Vagina (tissue), 2 donors: ENCODE data around the gene MSX2. TPM values are rescaled to one million over a fixed set of nuclear protein-coding genes. Genes with fewer than 3 reads are reported as not detected.

Source experiments
- DNase-seq, 2 donors: peaks; one replicate each; pipeline ENCODE4 v3.0.0-alpha.2; 2017; ENCODE audit errors: extremely low spot score in 2 of 2
- H3K27ac ChIP-seq: fragments of 200-600 bp; sonication (generic); one replicate; pipeline ENCODE4 v1.5.1; 2019
- H3K27me3 ChIP-seq: fragments of 200-600 bp; sonication (generic); one replicate; pipeline ENCODE4 v1.5.1; 2019
- H3K36me3 ChIP-seq, 2 donors: fragments of 200-600 bp; sonication (generic); one replicate each; pipeline ENCODE4 v1.5.1; 2017 to 2019
- H3K4me1 ChIP-seq: fragments of 200-600 bp; sonication (generic); one replicate; pipeline ENCODE4 v1.5.1; 2019
- H3K4me3 ChIP-seq, 2 donors: fragments of 200-600 bp; sonication (generic); 1 replicate in 1 of 2; 2 replicates in 1 of 2; pipeline ENCODE4 v1.5.1; 2016 to 2019
- H3K9me3 ChIP-seq: fragments of 200-600 bp; sonication (generic); one replicate; pipeline ENCODE4 v1.5.1; 2019
- POLR2A ChIP-seq, 2 donors: fragments of 450-650 bp; IDR thresholded peaks; one replicate each; pipeline ENCODE4 v1.6.1; 2017; ENCODE audit warnings: antibody characterized with exemption in 2 of 2, mild to moderate bottlenecking in 2 of 2, moderate library complexity in 2 of 2
- POLR2AphosphoS5 ChIP-seq, 2 donors: sonication (generic); formaldehyde crosslinking; IDR thresholded peaks; one replicate each; pipeline ENCODE4 v1.9.0; 2017; ENCODE audit warnings: antibody characterized with exemption in 2 of 2, mild to moderate bottlenecking in 2 of 2, low read depth in 1 of 2; ENCODE audit not compliant: insufficient read depth in 1 of 2
- intact Hi-C: fragments of 100-400 bp; cut with DNase I; formaldehyde crosslinking; loops from one replicate; pipeline ENCODE4 v1.15.1; 2023
- total RNA-seq: library from RNA; depleted of rRNA; stranded (reverse); fragments of >200 nt; gene quantifications from one replicate; pipeline ENCODE4 v1.2.3, GENCODE V29; 2016
- TF ChIP-seq, protein P1 (sequence below), 3 experiments: fragments of 450-650 bp in 2 of 3; fragments of 200-600 bp in 1 of 3; sonication (generic) in 1 of 3; IDR thresholded peaks; one replicate each; pipeline ENCODE4 v1.5.1; 2017 to 2019; ENCODE audit warnings: antibody characterized with exemption in 3 of 3, mild to moderate bottlenecking in 2 of 3, moderate library complexity in 2 of 3

MSX2 gene
- total RNA-seq, 1 donor from 2014 or later: 1.2 TPM

DNA sequence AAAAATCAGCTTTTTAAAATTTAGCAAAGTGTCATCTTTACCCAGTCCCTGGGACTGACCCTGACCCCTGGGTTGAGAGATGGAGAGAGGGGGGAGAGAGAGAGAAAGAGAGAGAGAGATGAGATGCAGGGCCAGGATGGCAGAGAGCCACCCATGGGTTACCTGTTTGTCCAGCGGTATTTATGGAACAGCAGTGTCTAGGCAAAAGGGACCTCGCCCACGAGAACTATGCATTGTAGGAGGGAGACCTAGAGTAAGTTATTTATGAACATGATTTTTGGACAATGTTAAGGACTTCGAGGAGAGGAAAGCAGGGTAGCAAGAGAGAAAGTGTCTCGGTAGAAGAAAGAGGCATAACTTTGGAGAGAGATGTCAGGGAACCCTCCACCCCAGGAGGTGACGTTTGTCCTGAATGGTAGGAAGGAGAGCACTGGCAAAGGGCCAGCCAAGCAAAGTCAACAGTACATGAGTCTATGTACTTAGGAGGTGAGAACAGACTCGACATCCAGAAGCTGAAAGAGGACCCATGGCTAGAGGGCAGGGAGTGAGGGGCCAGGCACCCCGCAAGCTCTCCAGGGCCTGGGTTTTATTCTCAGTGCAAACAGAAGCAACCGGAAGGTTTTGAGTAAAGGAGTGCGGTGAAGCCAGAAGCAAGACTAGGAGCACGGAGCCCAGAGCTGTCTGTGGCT, 30.5 kb upstream of the MSX2 start:
- no peak for TF ChIP-seq POLR2A (IDR thresholded peaks at IDR 0.05)
- TF ChIP-seq, protein P1, sequence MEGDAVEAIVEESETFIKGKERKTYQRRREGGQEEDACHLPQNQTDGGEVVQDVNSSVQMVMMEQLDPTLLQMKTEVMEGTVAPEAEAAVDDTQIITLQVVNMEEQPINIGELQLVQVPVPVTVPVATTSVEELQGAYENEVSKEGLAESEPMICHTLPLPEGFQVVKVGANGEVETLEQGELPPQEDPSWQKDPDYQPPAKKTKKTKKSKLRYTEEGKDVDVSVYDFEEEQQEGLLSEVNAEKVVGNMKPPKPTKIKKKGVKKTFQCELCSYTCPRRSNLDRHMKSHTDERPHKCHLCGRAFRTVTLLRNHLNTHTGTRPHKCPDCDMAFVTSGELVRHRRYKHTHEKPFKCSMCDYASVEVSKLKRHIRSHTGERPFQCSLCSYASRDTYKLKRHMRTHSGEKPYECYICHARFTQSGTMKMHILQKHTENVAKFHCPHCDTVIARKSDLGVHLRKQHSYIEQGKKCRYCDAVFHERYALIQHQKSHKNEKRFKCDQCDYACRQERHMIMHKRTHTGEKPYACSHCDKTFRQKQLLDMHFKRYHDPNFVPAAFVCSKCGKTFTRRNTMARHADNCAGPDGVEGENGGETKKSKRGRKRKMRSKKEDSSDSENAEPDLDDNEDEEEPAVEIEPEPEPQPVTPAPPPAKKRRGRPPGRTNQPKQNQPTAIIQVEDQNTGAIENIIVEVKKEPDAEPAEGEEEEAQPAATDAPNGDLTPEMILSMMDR (IDR thresholded peaks at IDR 0.05): no peak
- no peak for TF ChIP-seq POLR2AphosphoS5 (IDR thresholded peaks at IDR 0.05; ENCODE audit: insufficient read depth in 1 of 2, low read depth in 1 of 2)
- intact Hi-C loops: no loop called here
- no peaks in the 10 kb centered on the region for H3K9me3 ChIP-seq
- no peak overlapping the region for H3K27ac ChIP-seq
- peaks cover 4% of the 10 kb centered on the region for H3K27me3 ChIP-seq
- H3K4me1 ChIP-seq: no peaks in the 10 kb centered on the region
- no peaks in the 10 kb centered on the region for H3K36me3 ChIP-seq
- no peak overlapping the region for H3K4me3 ChIP-seq
- no peak for DNase-seq

DNA sequence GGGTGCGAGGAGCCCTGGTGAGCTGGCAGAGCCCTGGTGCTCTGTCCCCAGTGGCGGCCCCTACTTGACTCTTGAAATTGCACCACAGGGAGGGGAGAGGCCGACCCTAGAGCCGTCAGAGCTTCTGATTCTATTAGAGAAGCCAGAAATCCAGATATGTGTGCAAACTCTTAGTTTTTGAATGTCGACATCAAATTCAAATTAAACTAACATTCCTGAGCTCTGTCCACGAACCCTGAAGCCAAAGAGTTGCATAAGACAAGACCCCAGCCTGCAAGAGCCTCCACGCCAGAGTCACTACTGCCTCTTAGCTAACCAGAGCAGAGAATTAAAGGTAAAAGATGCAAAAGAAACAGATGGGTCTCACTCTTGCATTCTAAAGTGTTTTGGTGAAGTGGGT, 29.8 kb upstream of the MSX2 start:
- Histone ChIP-seq H3K4me3 (no peak overlapping the region), H3K36me3 (no peaks in the 10 kb centered on the region), H3K4me1 (no peaks in the 10 kb centered on the region), H3K27ac (no peak overlapping the region), H3K9me3 (no peaks in the 10 kb centered on the region), H3K27me3 (no peaks in the 10 kb centered on the region)
- DNase-seq: no peak
- intact Hi-C loops: no loop called here
- TF ChIP-seq, protein P1 (IDR thresholded peaks at IDR 0.05): no peak
- TF ChIP-seq POLR2A (IDR thresholded peaks at IDR 0.05) (no peak), POLR2AphosphoS5 (IDR thresholded peaks at IDR 0.05; ENCODE audit: insufficient read depth in 1 of 2, low read depth in 1 of 2) (no peak)

DNA sequence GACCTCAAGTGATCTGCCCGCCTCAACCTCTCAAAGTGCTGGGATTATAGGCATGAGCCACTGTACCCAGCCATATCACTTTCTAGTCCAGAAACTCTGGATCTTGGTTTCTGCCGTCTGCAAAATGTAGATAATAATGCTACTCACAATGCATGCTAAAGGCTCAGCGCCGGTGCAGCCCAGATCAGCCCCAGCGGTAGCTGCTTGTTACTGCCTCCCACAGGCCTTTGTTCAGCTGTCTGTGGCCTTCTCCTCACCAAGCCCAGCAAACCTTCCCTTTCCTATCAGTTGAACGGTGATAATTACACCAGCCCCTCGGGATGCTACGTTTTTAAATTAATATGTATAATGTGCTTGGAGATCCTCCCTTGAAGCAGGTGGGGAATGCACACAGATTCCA, 26.2 kb upstream of the MSX2 start:
- TF ChIP-seq POLR2AphosphoS5 (IDR thresholded peaks at IDR 0.05; ENCODE audit: insufficient read depth in 1 of 2, low read depth in 1 of 2): no peak
- no peak for TF ChIP-seq POLR2A (IDR thresholded peaks at IDR 0.05)
- TF ChIP-seq, protein P1 (IDR thresholded peaks at IDR 0.05): no peak
- Histone ChIP-seq H3K36me3 (no peaks in the 10 kb centered on the region), H3K27me3 (no peaks in the 10 kb centered on the region), H3K9me3 (no peaks in the 10 kb centered on the region), H3K4me3 (no peak overlapping the region), H3K4me1 (no peaks in the 10 kb centered on the region), H3K27ac (no peak overlapping the region)
- intact Hi-C loops: no loop called here
- DNase-seq: no peak

DNA sequence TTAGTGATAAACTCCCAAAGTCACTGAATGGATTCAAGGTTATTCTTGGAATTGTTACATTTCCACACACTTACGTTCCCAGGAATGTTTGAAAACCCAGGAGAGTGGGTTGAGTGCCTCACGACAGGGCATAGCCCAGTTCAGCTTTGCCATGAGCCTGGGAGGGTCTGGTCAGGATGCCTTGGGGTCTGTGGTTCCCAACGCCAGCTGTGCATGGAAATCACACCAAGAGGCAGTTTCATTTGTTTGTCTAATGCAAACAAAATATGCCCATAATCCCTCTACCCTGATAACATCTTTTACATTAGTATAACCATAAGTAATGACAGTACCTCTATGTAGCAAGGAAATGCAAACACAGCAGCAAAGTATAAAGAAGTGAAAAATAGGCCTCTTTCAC, 25.3 kb upstream of the MSX2 start:
- H3K4me1 ChIP-seq: no peaks in the 10 kb centered on the region
- H3K4me3 ChIP-seq: no peak overlapping the region
- no peaks in the 10 kb centered on the region for H3K9me3 ChIP-seq
- intact Hi-C loops: no loop called here
- no peak for DNase-seq
- H3K27ac ChIP-seq: no peak overlapping the region
- H3K27me3 ChIP-seq: no peaks in the 10 kb centered on the region
- no peaks in the 10 kb centered on the region for H3K36me3 ChIP-seq
- TF ChIP-seq, protein P1 (IDR thresholded peaks at IDR 0.05): no peak
- no peak for TF ChIP-seq POLR2A (IDR thresholded peaks at IDR 0.05)

DNA sequence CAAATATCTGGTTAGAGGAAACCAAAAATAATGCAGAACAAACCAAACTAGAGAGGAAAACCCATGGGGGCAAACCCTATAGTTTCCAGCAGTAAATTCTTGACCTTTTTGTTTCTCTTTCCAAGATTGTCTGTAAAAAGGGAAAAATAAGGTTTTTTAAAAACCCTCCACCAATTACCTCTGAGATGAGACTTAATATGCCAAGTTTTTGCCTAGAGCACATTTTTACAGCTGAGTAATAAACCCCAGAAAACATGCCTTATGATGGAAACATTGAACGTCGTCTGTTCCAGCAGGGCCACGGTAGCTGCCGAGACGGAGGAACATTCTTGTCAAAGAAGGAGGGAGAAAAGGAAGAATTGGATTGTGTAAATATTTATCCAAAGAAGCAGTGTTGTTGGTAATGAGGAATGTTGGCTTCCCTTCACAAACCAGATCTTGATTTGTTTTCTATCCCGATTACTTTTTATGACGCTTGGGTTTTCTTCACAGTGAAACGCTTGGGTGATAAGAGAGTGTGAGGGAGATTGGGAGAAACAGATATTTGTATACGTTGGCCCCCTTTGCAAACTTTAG, 17.3 kb upstream of the MSX2 start:
- Histone ChIP-seq H3K27ac (no peak overlapping the region), H3K27me3 (no peaks in the 10 kb centered on the region), H3K36me3 (no peaks in the 10 kb centered on the region), H3K4me3 (no peak overlapping the region), H3K9me3 (no peaks in the 10 kb centered on the region), H3K4me1 (no peaks in the 10 kb centered on the region)
- intact Hi-C loops: no loop called here
- no peak for DNase-seq
- TF ChIP-seq POLR2A (IDR thresholded peaks at IDR 0.05) (no peak), POLR2AphosphoS5 (IDR thresholded peaks at IDR 0.05; ENCODE audit: insufficient read depth in 1 of 2, low read depth in 1 of 2) (no peak)
- TF ChIP-seq, protein P1 (IDR thresholded peaks at IDR 0.05): no peak
